Panc1 (cell line): Measurements from ENCODE around the gene ICE2. TPM values are rescaled to one million over a fixed set of nuclear protein-coding genes. Genes with fewer than 3 reads are reported as not detected.

Experiments
- ATAC-seq: fragments of 200-7000 bp; cut with Tn5 transposase; 2 replicates; pipeline ENCODE4 v1.9.1; 2020; ENCODE audit warnings: mild to moderate bottlenecking, moderate library complexity
- BruUV-seq: library from RNA; stranded (reverse); fragments of 400-500 nt; replicated peaks from 2 replicates; lab custom pipeline; 2021; lab: Mats Ljungman, UMichigan
- CTCF ChIA-PET: fragments of 300-600 bp; sonication (Branson Sonifier 250); formaldehyde crosslinking; loops from one replicate; lab custom pipeline; 2022; ENCODE audit warnings: antibody characterized with exemption; lab: Charles Lee
- POLR2A ChIA-PET: fragments of 300-600 bp; sonication (Branson Sonifier 250); formaldehyde crosslinking; loops from one replicate; lab custom pipeline; 2022; ENCODE audit warnings: antibody characterized with exemption; lab: Charles Lee
- DNase-seq: peaks from one replicate; pipeline ENCODE4 v3.0.0-alpha.2; 2010; ENCODE audit warnings: low read depth, low spot score
- H3K27ac ChIP-seq: 2 replicates; pipeline ENCODE4 v1.5.1; 2011; ENCODE audit warnings: mild to moderate bottlenecking, low read length, inconsistent platforms
- H3K27me3 ChIP-seq: fragments of 200-500 bp; sonication (Bioruptor generic); 2 replicates; pipeline ENCODE4 v1.6.0; 2014; ENCODE audit warnings: low read length, inconsistent platforms; ENCODE audit not compliant: control insufficient read depth, insufficient read depth
- H3K36me3 ChIP-seq: fragments of 200-500 bp; sonication (Bioruptor generic); 2 replicates; pipeline ENCODE4 v1.5.1; 2014; ENCODE audit warnings: inconsistent platforms, mild to moderate bottlenecking, low read length, moderate library complexity; ENCODE audit not compliant: control insufficient read depth, insufficient read depth
- H3K4me1 ChIP-seq: 2 replicates; pipeline ENCODE4 v1.5.1; 2011; ENCODE audit warnings: inconsistent platforms, mild to moderate bottlenecking, low read length, moderate library complexity; ENCODE audit not compliant: control insufficient read depth, insufficient read depth
- H3K4me3 ChIP-seq, 2 experiments: 2 replicates each; pipeline ENCODE4 v1.5.1; 2011 to 2012; ENCODE audit warnings: low read depth in 2 of 2, low read length in 2 of 2, mild to moderate bottlenecking in 2 of 2, inconsistent platforms in 1 of 2, moderate library complexity in 1 of 2
- H3K9me3 ChIP-seq: fragments of 200-500 bp; sonication (Bioruptor generic); 2 replicates; pipeline ENCODE4 v1.5.1; 2014; ENCODE audit warnings: low read depth, mild to moderate bottlenecking, inconsistent platforms, low read length, moderate library complexity; ENCODE audit not compliant: control insufficient read depth, insufficient read depth
- CTCF ChIP-seq: fragments of 450-650 bp; IDR thresholded peaks from 2 replicates; pipeline ENCODE4 v1.5.1; 2017; ENCODE audit warnings: mild to moderate bottlenecking
- POLR2AphosphoS5 ChIP-seq: IDR thresholded peaks from 2 replicates; pipeline ENCODE4 v1.6.1; 2012; ENCODE audit warnings: mild to moderate bottlenecking, low read depth, low read length, moderate library complexity
- REST ChIP-seq, 2 experiments: IDR thresholded peaks; 2 replicates each; pipeline ENCODE4 v1.6.1; 2011 to 2012; ENCODE audit warnings: low read depth in 2 of 2, control low read depth in 1 of 2, low read length in 1 of 2, mild to moderate bottlenecking in 1 of 2, moderate library complexity in 1 of 2; ENCODE audit not compliant: insufficient read depth in 1 of 2
- SIN3A ChIP-seq: IDR thresholded peaks from 2 replicates; pipeline ENCODE4 v1.6.1; 2012; ENCODE audit warnings: low read depth, mild to moderate bottlenecking, low read length, moderate library complexity, borderline replicate concordance; ENCODE audit not compliant: insufficient read depth
- TCF7L2 ChIP-seq: IDR thresholded peaks from 2 replicates; pipeline ENCODE4 v1.6.1; 2011; ENCODE audit warnings: mild to moderate bottlenecking, low read depth, low read length, inconsistent platforms
- in situ Hi-C: cut with HindIII; loops from 2 replicates; pipeline ENCODE4 v1.10.0; 2016; ENCODE audit warnings: low sequenced_read_pairs, low pct_unique_long_range_greater_than_20kb
- intact Hi-C: fragments of 100-400 bp; cut with micrococcal nuclease; formaldehyde crosslinking; loops from one replicate; pipeline ENCODE4 v1.10.0; 2022; ENCODE audit not compliant: unreplicated experiment
- total RNA-seq: library from RNA; stranded (reverse); gene quantifications from one replicate; pipeline ENCODE4 v1.2.1, GENCODE V29; 2021; ENCODE audit not compliant: unreplicated experiment

ICE2 gene
- total RNA-seq, 1 experiment from 2014 or later: 66.2 TPM

DNA sequence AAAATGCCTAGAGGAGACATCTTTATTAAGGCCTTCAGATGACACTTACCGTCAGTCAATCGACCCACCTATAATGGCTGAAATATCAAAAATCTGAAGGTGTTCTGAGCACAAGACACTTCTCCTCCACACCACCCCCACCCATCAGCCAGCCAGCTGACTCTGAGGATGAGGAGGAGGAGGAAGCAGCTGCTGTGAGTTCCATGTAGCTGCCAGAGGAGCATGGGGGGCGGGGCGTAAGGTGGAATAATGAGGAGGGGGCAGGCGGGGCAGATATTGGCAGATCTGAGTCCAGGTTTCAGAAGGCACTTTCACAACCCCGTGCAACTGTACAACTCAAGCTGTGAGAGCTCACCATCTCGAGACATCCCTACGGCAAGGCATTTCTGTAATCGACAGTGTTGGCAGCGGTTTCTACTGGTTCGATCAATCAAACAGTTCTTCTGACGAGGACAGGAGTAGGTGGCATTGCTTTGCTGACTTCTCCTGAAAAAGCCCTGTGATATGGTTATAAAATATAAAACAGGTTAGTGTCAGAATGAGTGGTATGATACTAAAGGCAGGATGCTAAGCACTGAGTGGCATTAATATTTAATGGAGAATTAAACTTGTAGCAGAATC lies 35.4 kb upstream of the ICE2 start:
- H3K4me1 ChIP-seq: no peaks in the 10 kb centered on the region
- H3K9me3 ChIP-seq: no peaks in the 10 kb centered on the region
- POLR2A ChIA-PET: no interaction called here
- H3K27me3 ChIP-seq: no peaks in the 10 kb centered on the region
- H3K27ac ChIP-seq: no peak overlapping the region
- H3K4me3 ChIP-seq: no peak overlapping the region
- TF ChIP-seq REST (IDR thresholded peaks at IDR 0.05; ENCODE audit: insufficient read depth in 1 of 2, low read depth in 2 of 2, low read length in 1 of 2): no peak
- no peak for TF ChIP-seq SIN3A
- no peak for TF ChIP-seq POLR2AphosphoS5
- in situ Hi-C loops: no loop called here
- no peak for DNase-seq
- intact Hi-C loops: no loop called here
- no peak for ATAC-seq
- no peaks in the 10 kb centered on the region for H3K36me3 ChIP-seq
- no TSS peak for BruUV-seq
- CTCF ChIA-PET: no interaction called here

DNA sequence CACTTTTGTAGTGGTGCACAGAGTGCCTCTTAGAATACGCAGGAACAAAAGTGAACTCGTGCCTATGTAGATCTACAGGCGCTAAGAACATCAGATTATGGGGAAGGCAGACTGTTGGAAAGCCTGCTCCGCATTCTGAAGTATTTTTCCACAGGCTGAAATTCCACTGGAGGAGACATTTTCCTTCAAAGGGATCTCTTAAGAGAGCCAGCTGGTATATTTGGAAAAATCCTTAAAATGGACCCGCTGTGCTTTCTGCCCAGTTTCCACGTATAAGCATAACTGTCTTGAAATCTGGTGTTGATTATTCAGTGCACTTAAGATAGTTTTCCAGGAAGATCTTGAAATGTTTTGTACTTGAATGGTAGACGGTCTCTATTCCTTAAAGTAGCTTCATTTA lies 34.7 kb upstream of the ICE2 start:
- in situ Hi-C loops: no loop called here
- Histone ChIP-seq H3K27me3 (no peaks in the 10 kb centered on the region), H3K4me3 (no peak overlapping the region), H3K27ac (no peak overlapping the region), H3K4me1 (no peaks in the 10 kb centered on the region), H3K36me3 (no peaks in the 10 kb centered on the region), H3K9me3 (no peaks in the 10 kb centered on the region)
- intact Hi-C loops: no loop called here
- no peak for DNase-seq
- ChIA-PET POLR2A (no interaction called here), CTCF (no interaction called here)
- no TSS peak for BruUV-seq
- ATAC-seq: no peak
- TF ChIP-seq POLR2AphosphoS5 (no peak), TCF7L2 (no peak), REST (IDR thresholded peaks at IDR 0.05; ENCODE audit: insufficient read depth in 1 of 2, low read depth in 2 of 2, low read length in 1 of 2) (no peak), SIN3A (no peak), CTCF (no peak)
